Measurements from ENCODE around the gene CACNA2D3.

- TF ChIP-seq EZH2 (IDR thresholded peaks at IDR 0.05) = no peak
- TF ChIP-seq, protein P1, sequence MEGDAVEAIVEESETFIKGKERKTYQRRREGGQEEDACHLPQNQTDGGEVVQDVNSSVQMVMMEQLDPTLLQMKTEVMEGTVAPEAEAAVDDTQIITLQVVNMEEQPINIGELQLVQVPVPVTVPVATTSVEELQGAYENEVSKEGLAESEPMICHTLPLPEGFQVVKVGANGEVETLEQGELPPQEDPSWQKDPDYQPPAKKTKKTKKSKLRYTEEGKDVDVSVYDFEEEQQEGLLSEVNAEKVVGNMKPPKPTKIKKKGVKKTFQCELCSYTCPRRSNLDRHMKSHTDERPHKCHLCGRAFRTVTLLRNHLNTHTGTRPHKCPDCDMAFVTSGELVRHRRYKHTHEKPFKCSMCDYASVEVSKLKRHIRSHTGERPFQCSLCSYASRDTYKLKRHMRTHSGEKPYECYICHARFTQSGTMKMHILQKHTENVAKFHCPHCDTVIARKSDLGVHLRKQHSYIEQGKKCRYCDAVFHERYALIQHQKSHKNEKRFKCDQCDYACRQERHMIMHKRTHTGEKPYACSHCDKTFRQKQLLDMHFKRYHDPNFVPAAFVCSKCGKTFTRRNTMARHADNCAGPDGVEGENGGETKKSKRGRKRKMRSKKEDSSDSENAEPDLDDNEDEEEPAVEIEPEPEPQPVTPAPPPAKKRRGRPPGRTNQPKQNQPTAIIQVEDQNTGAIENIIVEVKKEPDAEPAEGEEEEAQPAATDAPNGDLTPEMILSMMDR (IDR thresholded peaks at IDR 0.05) = no peak
Observed at GRCh38 chr3:54531741-54532140, 409.4 kb downstream of the CACNA2D3 start.
